Right ventricle myocardium inferior (tissue), 1 donor: ENCODE results near the gene CNBP. TPM values are rescaled to one million over a fixed set of nuclear protein-coding genes. Genes with fewer than 3 reads are reported as not detected.
A peak's percentile ranks its signal among the peaks of the same experiment; 100 is the strongest.
"Not testable (repeated sequence)": the region's sequence is repeated elsewhere in the genome, so short reads cannot be mapped to it uniquely, and the experiment has no call there.

Source experiments
- ATAC-seq: fragments of 200-7000 bp; cut with Tn5 transposase; one replicate; pipeline ENCODE4 v1.9.1; 2020; ENCODE audit warnings: mild to moderate bottlenecking, moderate library complexity
- DNase-seq: peaks from one replicate; pipeline ENCODE4 v3.0.0; 2021; ENCODE audit errors: missing footprints
- intact Hi-C: fragments of 100-400 bp; cut with DNase I; formaldehyde crosslinking; loops from one replicate; pipeline ENCODE4 v1.11.0; 2022
- total RNA-seq: library from RNA; stranded (reverse); fragmentation: NEBNext Ultra II Directional; extraction: Animal tissue kit (Norgen Biotek cat#: 25700); gene quantifications from one replicate; pipeline ENCODE4 v1.2.1, GENCODE V29; 2021
- donor health status: DM: no; HTN: yes; CAD: no; lungs with severe emphysema.

CNBP gene
- total RNA-seq, 1 donor from 2014 or later: 458 TPM

DNA sequence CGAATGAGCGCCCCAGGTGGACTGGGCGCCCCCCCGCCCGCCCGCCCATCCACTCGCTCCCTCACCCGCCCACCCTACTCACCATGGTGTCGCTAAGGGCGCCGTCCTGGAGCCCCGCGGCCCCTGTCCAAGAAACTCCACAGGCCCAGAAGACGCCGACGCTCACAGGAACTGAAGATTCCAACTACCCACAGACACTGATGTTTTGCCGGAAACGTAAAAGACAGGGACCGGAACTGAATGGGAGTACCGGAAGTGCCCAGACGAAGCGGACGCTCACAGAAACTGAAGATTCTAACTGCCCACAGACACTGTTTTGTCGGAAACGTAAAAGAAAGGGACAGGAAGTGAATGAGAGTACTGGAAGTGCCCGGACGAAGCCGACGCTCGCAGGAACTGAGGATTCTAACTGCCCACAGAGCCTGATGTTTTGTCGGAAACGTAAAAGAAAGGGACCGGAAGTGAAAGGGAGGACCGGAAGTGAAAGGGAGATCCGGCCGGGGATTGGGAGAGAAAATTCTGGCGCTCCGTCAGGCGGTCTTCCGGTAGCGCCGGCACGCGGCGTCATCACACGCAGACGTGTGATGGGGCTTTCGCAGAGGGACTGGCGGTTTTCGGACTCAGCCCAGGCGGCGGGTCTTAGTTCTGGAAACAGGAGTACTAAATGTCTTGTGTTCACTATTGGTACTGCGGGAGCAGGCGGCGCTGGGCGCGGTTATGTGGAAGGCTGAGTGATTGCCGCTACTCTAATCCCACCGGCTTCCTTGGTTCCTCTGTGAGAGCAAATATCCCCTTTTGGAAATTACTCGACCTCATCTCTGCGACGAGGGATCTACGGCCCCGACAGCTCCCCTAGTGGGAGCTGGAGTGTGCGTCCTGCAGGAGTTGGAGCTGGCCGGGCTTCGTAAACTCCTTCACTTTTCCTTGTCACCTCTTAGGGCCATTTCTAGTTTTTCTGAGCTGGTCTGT, 22.5 kb downstream of the CNBP start, which contains the start of gene ISY1:
ISY1 (minus strand) TSS at position 173 of the 969 bp plus-strand sequence; CDS start at position 85, 88 bp downstream.
- peak; percentile 92 for ATAC-seq
- intact Hi-C loops: loop anchor here (1.0 kb wide), 2 partner anchors 64 to 84 kb away; no protein-coding TSS in a partner anchor

DNA sequence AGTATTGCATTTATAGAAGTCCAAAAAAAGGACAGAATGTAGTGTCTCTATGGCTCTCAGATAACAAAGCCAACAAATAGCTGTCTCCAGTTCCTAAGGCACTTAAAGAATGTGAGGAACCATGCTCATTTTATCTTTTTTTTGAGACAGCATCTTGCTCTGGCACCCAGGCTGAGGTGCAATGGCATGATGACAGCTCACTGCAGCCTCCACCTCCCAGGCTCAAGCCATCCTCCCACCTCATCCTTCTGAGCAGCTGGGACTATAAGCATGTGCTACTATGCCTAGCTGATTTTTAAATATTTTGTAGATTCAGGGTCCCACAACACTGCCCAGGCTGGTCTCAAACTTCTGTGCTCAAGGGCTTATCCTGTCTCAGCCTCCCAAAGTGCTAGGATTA, 38.9 kb downstream of the CNBP start:
- DNase-seq (no peak), ATAC-seq (no peak)
- intact Hi-C loops: no loop called here

More for the DNA sequence above, 22.5 kb downstream of the CNBP start, which contains the start of gene ISY1:
- peak; percentile 92 for DNase-seq

DNA sequence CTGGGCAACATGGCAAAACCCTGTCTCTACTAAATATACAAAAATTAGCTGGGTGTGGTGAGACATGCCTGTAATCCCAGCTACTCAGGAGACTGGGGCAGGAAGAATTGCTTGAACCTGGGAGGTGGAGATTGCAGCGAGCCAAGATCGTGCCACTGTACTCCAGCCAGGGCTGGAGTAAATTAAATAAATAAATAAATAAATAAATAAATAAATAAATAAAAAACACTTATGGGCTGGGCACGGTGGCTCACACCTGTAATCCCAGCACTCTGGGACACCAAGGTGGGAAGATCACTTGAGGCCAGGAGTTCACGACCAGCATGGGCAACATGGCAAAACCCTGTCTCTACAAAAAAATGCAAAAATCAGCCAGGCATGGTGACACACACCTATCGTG, 42.7 kb downstream of the CNBP start:
- intact Hi-C loops, DNase-seq, ATAC-seq: not testable (repeated sequence)

DNA sequence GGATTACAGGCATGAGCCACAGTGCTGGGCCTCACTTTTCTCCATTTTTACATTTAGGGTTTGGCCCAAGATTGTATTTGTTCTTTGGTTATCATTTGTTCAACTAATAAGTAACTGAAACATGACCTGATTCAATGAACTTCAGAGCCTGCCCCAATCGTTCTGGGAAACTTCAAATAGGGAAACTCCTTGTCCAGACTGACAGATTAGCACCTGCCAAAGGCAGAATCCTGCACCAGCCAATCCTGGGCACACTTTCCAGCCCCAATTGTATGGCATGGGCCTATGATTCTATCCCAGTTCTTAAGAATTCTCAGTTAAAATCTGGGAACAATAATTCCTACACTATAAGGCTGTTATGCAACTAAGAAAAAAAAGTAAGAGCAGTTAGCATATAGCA, 43.8 kb downstream of the CNBP start:
- no peak for ATAC-seq
- intact Hi-C loops: no loop called here
- no peak for DNase-seq

DNA sequence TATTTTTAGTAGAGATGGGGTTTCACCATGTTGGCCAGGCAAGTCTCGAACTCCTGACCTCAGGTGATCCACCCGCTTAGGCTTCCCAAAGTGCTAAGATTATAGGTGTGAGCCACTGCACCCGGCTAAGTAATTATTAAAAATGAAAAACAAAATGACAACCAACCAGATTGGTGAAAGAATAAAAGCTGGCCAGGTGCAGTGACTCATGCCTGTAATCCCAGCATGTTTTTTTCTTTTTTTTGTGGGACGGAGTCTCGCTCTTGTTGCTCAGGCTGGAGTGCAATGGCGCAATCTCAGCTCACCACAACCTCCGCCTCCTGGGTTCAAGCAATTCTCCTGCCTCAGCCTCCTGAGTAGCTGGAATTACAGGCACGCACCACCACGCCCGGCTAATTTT, 47.4 kb downstream of the CNBP start:
- intact Hi-C loops, ATAC-seq: not testable (repeated sequence)

DNA sequence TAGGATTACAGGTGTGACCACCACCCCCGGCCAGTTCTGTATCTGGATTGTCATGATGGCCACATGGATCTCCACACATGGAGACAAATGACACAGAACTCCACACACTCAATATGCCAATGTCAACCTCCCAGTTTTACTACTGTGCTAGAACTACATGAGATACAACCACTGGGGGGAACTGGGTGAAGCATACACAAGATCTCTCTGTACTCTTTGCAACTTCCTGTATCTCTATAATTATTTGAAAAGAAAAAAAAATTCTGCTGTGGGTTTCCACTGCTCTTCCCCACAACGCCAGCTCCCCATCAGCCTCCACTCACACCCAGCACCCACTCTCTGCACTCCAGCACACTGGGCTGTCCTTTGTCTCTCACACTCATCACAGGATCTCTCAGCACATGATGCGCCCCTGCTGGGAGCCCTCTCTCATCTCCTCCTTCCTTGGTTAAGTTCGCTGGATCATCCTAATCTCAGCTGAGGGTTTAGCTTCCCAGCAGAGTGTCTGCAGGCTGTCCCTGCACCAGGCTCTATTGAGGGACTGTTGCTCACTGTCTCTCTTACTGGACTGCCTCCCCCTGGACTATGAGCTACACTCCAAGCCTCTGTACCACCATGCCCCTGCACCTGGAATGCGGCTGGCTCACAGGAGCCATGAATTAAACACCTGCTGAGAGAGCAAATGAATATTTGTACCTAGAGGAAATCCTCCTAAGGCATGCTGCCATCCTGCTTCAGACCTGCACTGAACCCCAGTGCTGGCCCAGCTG, 51.4 kb downstream of the CNBP start:
- DNase-seq (no peak), ATAC-seq (peak; percentile 32)
- intact Hi-C loops: no loop called here

More for the DNA sequence above, 47.4 kb downstream of the CNBP start:
- not testable (repeated sequence) for DNase-seq

DNA sequence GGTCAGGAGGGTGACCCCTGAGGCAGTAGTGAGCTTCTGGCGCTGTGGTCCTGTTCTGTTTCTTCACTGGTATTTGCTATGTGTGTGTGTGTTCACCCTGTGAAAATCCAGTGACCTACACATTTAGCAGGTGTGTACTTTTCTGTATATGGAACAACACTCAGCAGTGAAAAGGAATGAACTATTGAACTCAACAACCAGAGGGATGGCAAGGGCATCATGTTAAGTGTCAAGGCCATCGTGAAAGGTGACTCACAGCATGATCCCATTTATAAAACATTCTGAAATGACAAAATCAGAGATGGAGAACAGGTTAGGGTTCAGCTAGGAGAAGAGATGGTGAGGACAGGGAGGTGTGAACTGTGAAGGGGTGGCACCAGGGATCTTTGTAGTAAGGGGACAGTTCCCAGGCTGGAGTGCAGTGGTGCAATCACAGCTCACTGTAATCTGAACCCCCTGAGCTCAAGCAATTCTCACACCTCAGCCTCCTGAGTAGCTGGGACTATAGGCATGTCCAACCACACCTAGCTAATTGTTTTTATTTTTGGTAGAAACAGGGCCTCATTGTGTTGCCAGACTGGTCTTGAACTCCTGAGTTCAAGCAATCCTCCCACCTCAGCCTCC, 52.1 kb downstream of the CNBP start:
- intact Hi-C loops: no loop called here
- ATAC-seq (no peak), DNase-seq (no peak)

DNA sequence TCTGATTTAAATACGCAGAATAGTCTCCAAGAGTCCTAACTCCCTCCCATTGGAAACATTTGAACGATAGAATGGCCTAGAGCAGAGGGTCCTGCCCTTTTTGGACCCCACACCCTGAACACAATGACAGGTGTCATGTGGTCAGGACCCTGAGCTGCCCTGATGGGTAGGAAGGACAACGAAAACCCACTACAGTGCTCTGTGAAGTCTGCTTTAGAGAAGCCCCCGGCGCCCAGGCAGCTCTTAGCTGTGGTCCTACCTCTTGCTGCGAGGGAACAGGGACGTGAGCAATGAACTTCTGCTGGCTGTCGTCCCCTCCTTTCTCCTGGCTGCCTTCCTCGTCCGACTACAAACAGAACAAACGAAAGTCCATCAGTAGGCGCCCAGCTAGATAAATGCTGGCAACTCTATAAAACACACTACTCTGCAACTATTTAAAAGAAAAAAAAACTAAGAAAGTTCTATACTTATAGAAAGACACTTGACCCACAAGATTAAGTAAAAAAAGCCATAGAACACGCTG, 53.3 kb downstream of the CNBP start:
- no peak for DNase-seq
- no peak for ATAC-seq
- intact Hi-C loops: no loop called here

DNA sequence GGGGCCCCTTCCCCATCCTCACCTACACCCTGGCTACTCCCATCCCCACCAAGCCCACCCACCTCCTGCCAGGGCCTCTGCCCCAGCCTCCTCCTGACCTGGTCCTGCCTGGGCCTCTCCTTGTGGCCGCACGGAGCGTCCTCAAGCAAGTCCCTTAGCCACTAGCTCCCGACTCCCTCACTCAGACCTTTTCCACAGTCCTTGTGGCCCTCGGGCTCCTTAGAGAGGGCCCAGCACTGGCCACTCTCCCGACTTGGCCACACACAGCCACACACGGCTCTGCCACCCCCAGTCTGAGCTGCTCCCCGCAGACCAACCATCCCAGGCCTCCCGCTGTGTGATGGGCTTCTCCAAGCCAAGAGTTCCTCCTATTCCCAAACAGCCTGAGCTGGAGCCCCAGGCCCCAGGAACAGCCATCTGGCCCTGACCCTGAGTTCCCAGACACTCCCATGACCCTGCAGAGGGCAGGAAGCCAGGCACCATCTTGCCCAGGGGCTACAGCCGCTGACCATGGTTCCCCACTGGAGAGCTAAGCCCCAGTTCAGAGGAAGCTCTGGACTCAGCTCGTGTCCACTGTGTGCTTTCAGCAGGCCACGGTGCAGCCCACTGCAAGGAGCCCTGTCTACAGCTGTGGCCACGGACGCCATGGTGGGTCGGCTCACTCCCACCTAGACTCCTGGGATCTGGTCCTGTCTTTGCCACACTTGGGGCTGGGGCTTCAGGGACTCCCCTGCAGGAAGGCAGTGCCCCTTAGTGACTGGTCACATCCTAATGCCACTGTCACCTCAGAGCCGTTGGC, 55.1 kb downstream of the CNBP start:
- intact Hi-C loops: no loop called here
- ATAC-seq (no peak), DNase-seq (no peak)

DNA sequence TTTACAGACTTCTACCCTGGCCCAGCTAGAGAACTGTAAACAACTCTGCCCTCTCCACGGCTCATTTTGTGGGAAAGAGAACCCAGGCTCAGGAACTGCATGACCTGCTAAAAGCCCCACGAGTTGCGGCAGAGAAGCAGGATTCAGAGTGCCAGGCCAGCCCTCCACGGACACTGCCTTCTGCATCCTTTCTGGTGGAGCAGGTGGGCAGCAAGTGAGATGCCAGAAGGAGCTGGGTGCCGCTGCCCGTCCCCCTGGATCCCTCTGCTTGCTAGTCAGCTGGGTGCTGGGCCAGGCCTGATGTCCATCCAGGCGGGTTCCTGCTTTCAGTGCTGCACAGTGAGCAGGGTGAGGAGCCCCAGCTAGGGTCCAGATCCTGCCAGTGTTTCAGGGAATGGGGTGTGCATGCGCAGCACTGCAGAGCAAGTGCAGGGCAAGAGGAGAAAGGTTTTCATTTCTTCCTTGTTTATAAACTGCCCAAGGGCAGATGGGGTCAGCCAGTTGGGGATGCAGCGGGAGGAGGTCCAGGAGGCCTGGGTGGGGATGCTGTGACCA, 56.9 kb downstream of the CNBP start:
- intact Hi-C loops: no loop called here
- no peak for DNase-seq
- ATAC-seq: no peak

DNA sequence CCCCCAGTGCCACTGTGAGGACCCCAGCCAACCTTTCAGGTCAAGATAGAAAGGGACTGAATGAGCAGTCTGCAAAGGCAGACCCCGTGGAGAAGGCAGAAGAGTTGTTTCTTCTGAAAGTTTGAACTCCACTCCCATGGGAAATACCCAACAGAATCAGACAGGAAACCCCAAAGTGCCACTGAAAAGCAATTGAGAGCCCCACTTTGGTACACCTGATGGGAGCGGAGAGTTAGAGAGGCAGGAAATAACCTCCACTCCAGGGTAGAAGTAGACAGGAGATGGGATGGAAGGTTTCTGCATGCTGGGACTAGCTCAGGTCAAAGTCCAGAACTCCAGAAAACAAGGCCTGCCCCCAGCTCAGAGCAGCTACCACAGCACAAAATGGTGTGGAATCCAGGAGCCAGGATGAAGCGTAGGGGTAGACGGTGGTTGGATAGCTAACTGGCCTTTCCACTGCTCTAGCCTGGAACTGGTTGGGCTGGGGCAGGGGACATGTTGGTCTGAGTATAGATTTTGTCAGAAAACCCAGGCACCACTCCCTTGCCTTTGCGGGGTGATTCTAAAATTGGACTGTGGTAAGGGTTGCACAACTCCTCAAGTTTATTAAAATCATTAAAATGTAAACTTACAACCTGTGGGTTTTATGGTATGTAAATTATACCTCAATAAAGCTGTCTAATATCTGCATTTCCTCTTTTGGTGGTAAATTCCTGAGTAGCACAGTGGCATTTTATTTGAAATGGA, 60.2 kb downstream of the CNBP start:
- intact Hi-C loops: no loop called here
- DNase-seq (no peak), ATAC-seq (no peak)

DNA sequence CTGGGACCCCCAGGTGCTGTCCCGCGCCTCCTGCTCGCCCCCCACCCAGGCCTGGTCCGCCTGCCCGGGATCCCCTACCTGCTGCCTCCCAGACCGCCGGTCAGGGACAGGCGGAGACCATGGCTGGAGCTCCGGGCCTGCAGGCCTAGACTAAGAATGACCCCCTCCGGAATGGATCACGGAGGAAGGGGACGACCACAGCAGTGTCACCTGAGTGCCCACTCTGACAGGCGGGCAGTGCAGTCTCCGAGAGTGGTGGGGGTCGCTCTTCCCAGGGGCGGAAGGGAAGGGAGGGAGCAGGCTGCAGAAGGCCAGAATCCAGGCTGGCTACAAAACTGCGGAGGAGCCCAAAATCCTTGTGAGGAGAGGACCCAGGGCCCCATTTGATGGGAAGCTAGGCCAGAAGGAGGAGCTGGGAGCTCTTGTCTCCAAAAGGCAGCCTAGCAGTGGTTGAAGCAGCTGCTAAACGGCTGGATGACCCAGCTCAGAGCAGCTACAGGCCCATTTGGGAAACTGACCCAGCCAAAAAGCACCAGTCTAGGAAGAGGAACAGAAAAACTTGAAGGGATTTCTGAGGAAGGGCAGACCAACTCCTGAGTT, 61.2 kb downstream of the CNBP start:
- DNase-seq: no peak
- intact Hi-C loops: no loop called here
- ATAC-seq: peak; percentile 2

DNA sequence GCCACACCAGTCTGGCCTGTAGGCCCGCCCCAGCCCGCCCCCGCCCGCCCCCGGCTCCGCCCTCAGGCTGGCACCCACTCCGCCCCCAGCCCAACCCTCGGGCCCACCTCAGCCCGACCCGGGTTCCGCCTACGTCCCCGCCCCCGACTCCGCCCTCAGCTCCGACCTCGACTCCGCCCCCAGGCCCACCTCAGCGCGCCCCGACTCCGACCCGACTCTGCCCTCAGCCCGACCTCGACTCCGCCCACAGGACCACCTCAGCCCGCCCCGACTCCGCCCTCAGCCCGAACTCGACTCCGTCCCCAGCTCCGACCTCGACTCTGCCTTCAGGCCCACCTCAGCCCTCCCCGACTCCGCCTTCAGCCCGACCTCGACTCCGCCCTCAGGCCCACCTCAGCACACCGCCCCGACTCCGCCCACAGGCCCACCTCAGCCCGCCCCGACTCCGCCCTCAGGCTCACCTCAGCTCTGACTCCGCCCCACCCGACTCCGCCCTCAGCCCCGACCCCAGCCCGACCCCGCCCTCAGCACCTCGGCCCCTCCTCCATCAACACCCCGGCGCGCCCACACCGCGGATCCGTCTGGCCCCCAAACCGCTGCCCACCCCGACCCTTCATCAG, 61.8 kb downstream of the CNBP start, which contains the start of gene RAB43:
RAB43 (minus strand) TSS at position 13 of the 620 bp plus-strand sequence. CDS start 315 bp downstream, outside the sequence.
- ATAC-seq (peak; percentile 91), DNase-seq (peak; percentile 92)
- intact Hi-C loops: no loop called here

DNA sequence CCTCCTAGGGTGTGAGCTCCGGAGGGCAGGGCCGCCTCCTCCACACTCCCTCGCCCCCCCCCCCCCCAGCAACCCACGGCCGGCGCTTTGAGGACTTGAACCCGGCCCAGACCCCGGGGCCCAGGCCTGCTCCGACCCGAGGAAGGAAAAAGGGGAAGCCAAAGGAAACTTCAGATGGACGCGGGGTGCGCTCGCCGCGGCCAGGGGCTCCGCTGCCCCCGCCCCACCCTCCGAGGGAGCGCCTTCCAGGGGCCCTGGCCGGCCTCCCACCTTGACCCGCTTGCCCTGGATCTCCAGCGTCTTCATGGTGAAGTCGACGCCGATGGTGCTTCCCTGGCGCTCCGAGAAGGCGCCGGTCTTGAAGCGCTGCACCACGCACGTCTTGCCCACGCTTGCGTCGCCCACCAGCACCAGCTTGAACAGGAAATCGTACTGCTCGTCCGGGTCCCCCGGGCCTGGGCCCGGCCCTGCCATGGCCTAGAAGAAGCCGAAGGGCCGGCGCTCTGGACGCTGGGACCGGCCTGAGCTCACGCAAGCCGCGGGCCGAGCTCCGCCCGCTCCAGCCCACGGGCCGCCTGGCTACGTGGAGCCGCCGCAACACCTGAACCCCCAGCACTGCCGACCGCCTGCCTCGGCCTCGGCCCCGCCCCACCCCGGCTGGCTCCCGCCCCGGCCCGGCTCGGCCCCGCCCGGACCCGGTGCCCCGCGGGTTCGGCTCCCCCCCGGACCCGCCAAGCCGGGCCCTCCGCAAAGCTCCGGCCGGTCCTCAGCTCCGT, 62.5 kb downstream of the CNBP start:
- DNase-seq (peak; percentile 78), ATAC-seq (no peak)
- intact Hi-C loops: no loop called here

DNA sequence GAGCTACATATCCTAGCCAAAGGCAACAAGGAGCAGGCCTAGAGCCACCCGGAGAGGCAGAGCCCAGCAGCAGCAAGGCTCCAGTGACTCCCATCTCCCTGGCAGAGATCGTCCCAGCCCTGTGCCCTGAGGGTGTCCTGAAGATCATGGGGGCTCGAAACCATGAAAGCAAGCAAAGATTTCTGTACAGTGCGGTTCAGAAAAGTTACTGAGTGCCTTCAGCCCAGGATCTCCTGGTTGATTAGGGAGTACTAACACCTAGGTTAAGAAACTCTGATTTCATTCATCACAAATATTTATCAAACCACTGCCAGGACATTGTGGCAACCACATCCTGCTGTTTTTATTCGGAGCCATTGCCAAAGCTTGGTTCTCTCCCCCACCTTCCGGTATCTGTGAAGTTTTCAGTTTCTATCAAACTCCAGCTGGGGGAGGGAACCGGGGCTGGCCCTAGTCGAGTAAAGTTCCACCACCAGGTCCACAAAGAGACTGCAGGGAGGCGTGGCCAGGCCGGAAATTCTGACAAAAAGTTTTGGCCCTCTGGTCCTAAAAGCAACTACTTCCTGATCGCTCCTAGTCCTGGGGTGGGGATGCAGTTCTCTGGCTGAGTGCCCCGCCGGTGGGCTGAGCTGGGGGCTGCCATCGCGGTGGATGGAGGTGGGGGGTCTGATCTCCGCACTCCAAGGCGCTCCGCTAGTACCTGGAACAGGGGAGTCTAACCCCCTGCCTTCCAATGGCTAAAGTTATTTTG, 63.3 kb downstream of the CNBP start:
- intact Hi-C loops: loop anchor here (1.0 kb wide), 1 partner anchor 67 kb away; no protein-coding TSS in a partner anchor
- peak; percentile 62 for ATAC-seq
- DNase-seq: peak; percentile 90
